SJSA1 (cell line): ENCODE measurements around the gene ADAM8. TPM values are rescaled to one million over a fixed set of nuclear protein-coding genes. Genes with fewer than 3 reads are reported as not detected.

Experiments
- DNase-seq, 2 experiments: peaks; one replicate each; pipeline ENCODE4 v3.0.0-alpha.2; 2015 to 2020; ENCODE audit warnings: low spot score in 2 of 2, low read depth in 1 of 2
- H3K27ac ChIP-seq: fragments of 250-450 bp; sonication (Bioruptor Pico); 2 replicates; pipeline ENCODE4 v1.5.1; 2020; ENCODE audit warnings: mild to moderate bottlenecking, moderate library complexity
- H3K27me3 ChIP-seq: fragments of 250-450 bp; sonication (Bioruptor Pico); replicated peaks from 2 replicates; pipeline ENCODE4 v1.5.1; 2020; ENCODE audit warnings: mild to moderate bottlenecking, moderate library complexity
- H3K36me3 ChIP-seq: fragments of 250-450 bp; sonication (Bioruptor Pico); 2 replicates; pipeline ENCODE4 v1.5.1; 2020; ENCODE audit warnings: mild to moderate bottlenecking
- H3K4me1 ChIP-seq: fragments of 250-450 bp; sonication (Bioruptor Pico); replicated peaks from 2 replicates; pipeline ENCODE4 v1.6.1; 2021; ENCODE audit warnings: mild to moderate bottlenecking
- H3K4me3 ChIP-seq: fragments of 250-450 bp; sonication (Bioruptor Pico); 2 replicates; pipeline ENCODE4 v1.5.1; 2020; ENCODE audit warnings: mild to moderate bottlenecking
- H3K9me3 ChIP-seq: fragments of 250-450 bp; sonication (Bioruptor Pico); replicated peaks from 2 replicates; pipeline ENCODE4 v1.5.1; 2020; ENCODE audit warnings: mild to moderate bottlenecking
- total RNA-seq: library from RNA; depleted of rRNA; stranded (reverse); fragments of >200 nt; shearing (Covaris generic); gene quantifications from 2 replicates; pipeline ENCODE4 v1.2.3, GENCODE V29; 2014

ADAM8 gene
- total RNA-seq, 1 experiment from 2014 or later, result not detected

- Histone ChIP-seq H3K9me3 (no peaks in the 10 kb centered on the region), H3K27me3 (peaks cover 32% of the 10 kb centered on the region), H3K4me1 (no peaks in the 10 kb centered on the region), H3K36me3 (no peaks in the 10 kb centered on the region), H3K27ac (no peak overlapping the region), H3K4me3 (no peak overlapping the region)
- no peak for DNase-seq
Measured at GRCh38 chr10:133252223-133252552, 24.5 kb downstream of the ADAM8 start.

GRCh38 chr10:133251388-133252222, 25.1 kb downstream of the ADAM8 start:
- Histone ChIP-seq H3K9me3 (no peaks in the 10 kb centered on the region), H3K27ac (no peak overlapping the region), H3K27me3 (peaks cover 34% of the 10 kb centered on the region), H3K36me3 (no peaks in the 10 kb centered on the region), H3K4me3 (no peak overlapping the region), H3K4me1 (no peaks in the 10 kb centered on the region)
- DNase-seq, result no peak

GRCh38 chr10:133249975-133250754, 26.5 kb downstream of the ADAM8 start:
- Histone ChIP-seq H3K4me1 (no peaks in the 10 kb centered on the region), H3K27ac (no peak overlapping the region), H3K4me3 (no peak overlapping the region), H3K27me3 (peaks cover 37% of the 10 kb centered on the region), H3K9me3 (no peaks in the 10 kb centered on the region), H3K36me3 (no peaks in the 10 kb centered on the region)
- DNase-seq, result no peak

GRCh38 chr10:133249094-133249780, 27.4 kb downstream of the ADAM8 start:
- Histone ChIP-seq H3K9me3 (no peaks in the 10 kb centered on the region), H3K36me3 (no peaks in the 10 kb centered on the region), H3K27me3 (peaks cover 37% of the 10 kb centered on the region), H3K4me3 (no peak overlapping the region), H3K4me1 (no peaks in the 10 kb centered on the region), H3K27ac (no peak overlapping the region)
- no peak for DNase-seq

- no peak for DNase-seq
- Histone ChIP-seq H3K4me3 (no peak overlapping the region), H3K4me1 (no peaks in the 10 kb centered on the region), H3K36me3 (no peaks in the 10 kb centered on the region), H3K27ac (no peak overlapping the region), H3K27me3 (peaks cover 37% of the 10 kb centered on the region), H3K9me3 (no peaks in the 10 kb centered on the region)
Measured at GRCh38 chr10:133248334-133248715, 28.3 kb downstream of the ADAM8 start.

GRCh38 chr10:133247681-133248333, 28.9 kb downstream of the ADAM8 start:
- Histone ChIP-seq H3K27ac (no peak overlapping the region), H3K27me3 (peaks cover 31% of the 10 kb centered on the region), H3K36me3 (no peaks in the 10 kb centered on the region), H3K4me3 (no peak overlapping the region), H3K9me3 (no peaks in the 10 kb centered on the region), H3K4me1 (no peaks in the 10 kb centered on the region)
- DNase-seq, result no peak

GRCh38 chr10:133246236-133246626, 30.4 kb downstream of the ADAM8 start:
- H3K9me3 ChIP-seq, result no peaks in the 10 kb centered on the region
- no peaks in the 10 kb centered on the region for H3K4me1 ChIP-seq
- H3K36me3 ChIP-seq, result no peaks in the 10 kb centered on the region
- H3K4me3 ChIP-seq, result no peak overlapping the region
- H3K27ac ChIP-seq, result no peak overlapping the region
- peaks cover 26% of the 10 kb centered on the region for H3K27me3 ChIP-seq
- DNase-seq, result no peak

- H3K36me3 ChIP-seq, result no peaks in the 10 kb centered on the region
- no peak overlapping the region for H3K27ac ChIP-seq
- no peaks in the 10 kb centered on the region for H3K9me3 ChIP-seq
- no peak overlapping the region for H3K4me3 ChIP-seq
- peaks cover 26% of the 10 kb centered on the region for H3K27me3 ChIP-seq
- H3K4me1 ChIP-seq, result no peaks in the 10 kb centered on the region
- DNase-seq, result no peak
Measured at GRCh38 chr10:133245439-133246235, 31.0 kb downstream of the ADAM8 start.

- no peaks in the 10 kb centered on the region for H3K4me1 ChIP-seq
Measured at GRCh38 chr10:133243593-133243992, 33.1 kb downstream of the ADAM8 start.

GRCh38 chr10:133242611-133243356, 33.9 kb downstream of the ADAM8 start:
- H3K9me3 ChIP-seq, result no peaks in the 10 kb centered on the region
- no peaks in the 10 kb centered on the region for H3K4me1 ChIP-seq
- H3K4me3 ChIP-seq, result no peak overlapping the region
- H3K27me3 ChIP-seq, result peaks cover 22% of the 10 kb centered on the region
- H3K27ac ChIP-seq, result no peak overlapping the region
- DNase-seq, result no peak
- no peaks in the 10 kb centered on the region for H3K36me3 ChIP-seq

More at GRCh38 chr10:133243593-133243992, 33.1 kb downstream of the ADAM8 start:
- no peak for DNase-seq
- no peak overlapping the region for H3K27ac ChIP-seq
- no peaks in the 10 kb centered on the region for H3K9me3 ChIP-seq
- peaks cover 24% of the 10 kb centered on the region for H3K27me3 ChIP-seq
- H3K4me3 ChIP-seq, result no peak overlapping the region
- no peaks in the 10 kb centered on the region for H3K36me3 ChIP-seq

- Histone ChIP-seq H3K36me3 (no peaks in the 10 kb centered on the region), H3K9me3 (0 out of 2 replicates have a peak, but pooled peaks cover 2% of the 10 kb centered on the region), H3K27me3 (peaks cover 26% of the 10 kb centered on the region), H3K4me3 (no peak overlapping the region), H3K4me1 (no peaks in the 10 kb centered on the region), H3K27ac (no peak overlapping the region)
- DNase-seq, result no peak
Measured at GRCh38 chr10:133241501-133242205, 35.0 kb downstream of the ADAM8 start.

GRCh38 chr10:133239990-133240389, 36.7 kb downstream of the ADAM8 start:
- H3K36me3 ChIP-seq, result no peaks in the 10 kb centered on the region
- H3K4me3 ChIP-seq, result no peak overlapping the region
- no peak for DNase-seq
- 0 out of 2 replicates have a peak, but pooled peaks cover 2% of the 10 kb centered on the region for H3K9me3 ChIP-seq
- H3K4me1 ChIP-seq, result no peaks in the 10 kb centered on the region
- H3K27ac ChIP-seq, result no peak overlapping the region
- peaks cover 35% of the 10 kb centered on the region for H3K27me3 ChIP-seq
